GM12801 (cell line): ENCODE data around the gene CRYBG1.

Experiments
- CTCF ChIP-seq: IDR thresholded peaks from one replicate; pipeline ENCODE4 v1.5.1; 2011; ENCODE audit warnings: control low read depth; ENCODE audit not compliant: insufficient read length; ENCODE audit errors: extremely low read depth

Gene CRYBG1

GRCh38 chr6:106572875-106573585, 212.5 kb downstream of the CRYBG1 start:
- TF ChIP-seq CTCF, result no peak

- no peak for TF ChIP-seq CTCF
These were observed 214.4 kb downstream of the CRYBG1 start for GRCh38 chr6:106574741-106575458.

- TF ChIP-seq CTCF, result no peak
These were observed 218.8 kb downstream of the CRYBG1 start for GRCh38 chr6:106579281-106579680.

- no peak for TF ChIP-seq CTCF
These were observed 221.0 kb downstream of the CRYBG1 start for GRCh38 chr6:106581468-106581867.

GRCh38 chr6:106586815-106587415, 226.4 kb downstream of the CRYBG1 start:
- no peak for TF ChIP-seq CTCF

GRCh38 chr6:106591111-106591825, 230.8 kb downstream of the CRYBG1 start:
- TF ChIP-seq CTCF, result no peak

GRCh38 chr6:106599440-106599839, 238.9 kb downstream of the CRYBG1 start:
- TF ChIP-seq CTCF, result no peak
